HEK293T (cell line): ENCODE data around the gene RBM48.

Experiments used
- CTCF ChIA-PET: fragments of 350-600 bp; formaldehyde crosslinking; extraction: SDS; loops from one replicate; lab custom pipeline; 2021; ENCODE audit warnings: antibody characterized with exemption, inconsistent platforms; lab: Yijun Ruan, JAX
- POLR2A ChIA-PET: fragments of 350-600 bp; formaldehyde crosslinking; extraction: SDS; loops from one replicate; lab custom pipeline; 2020; ENCODE audit warnings: antibody characterized with exemption, inconsistent platforms; lab: Yijun Ruan, JAX
- DNase-seq: peaks from one replicate; pipeline ENCODE4 v3.0.0; 2012; ENCODE audit warnings: mixed read lengths; ENCODE audit errors: extremely low spot score
- ARNT ChIP-seq: fragments of 450-650 bp; IDR thresholded peaks from 2 replicates; pipeline ENCODE4 v1.6.1; 2017; ENCODE audit warnings: mild to moderate bottlenecking
- BHLHE40 ChIP-seq: fragments of 450-650 bp; IDR thresholded peaks from 2 replicates; pipeline ENCODE4 v1.6.1; 2016; ENCODE audit warnings: mild to moderate bottlenecking, moderate library complexity, borderline replicate concordance
- CTBP1 ChIP-seq: fragments of 450-650 bp; IDR thresholded peaks from 2 replicates; pipeline ENCODE4 v1.6.1; 2016; ENCODE audit warnings: borderline replicate concordance
- ELF4 ChIP-seq: fragments of 450-650 bp; IDR thresholded peaks from 2 replicates; pipeline ENCODE4 v1.6.1; 2017; ENCODE audit warnings: antibody characterized with exemption
- FOXA1 ChIP-seq: fragments of 450-650 bp; IDR thresholded peaks from 2 replicates; pipeline ENCODE4 v1.6.1; 2016; ENCODE audit warnings: mild to moderate bottlenecking
- FOXK2 ChIP-seq: fragments of 450-650 bp; IDR thresholded peaks from 2 replicates; pipeline ENCODE4 v1.6.1; 2016; ENCODE audit warnings: mild to moderate bottlenecking
- FOXM1 ChIP-seq: fragments of 450-650 bp; IDR thresholded peaks from 2 replicates; pipeline ENCODE4 v1.6.1; 2017; ENCODE audit warnings: mild to moderate bottlenecking, borderline replicate concordance
- HDGF ChIP-seq: fragments of 450-650 bp; IDR thresholded peaks from 2 replicates; pipeline ENCODE4 v1.6.1; 2017; ENCODE audit warnings: antibody characterized with exemption, borderline replicate concordance
- L3MBTL2 ChIP-seq: fragments of 450-650 bp; conservative IDR thresholded peaks from 2 replicates; pipeline ENCODE4 v1.6.1; 2016; ENCODE audit warnings: mild to moderate bottlenecking
- LEF1 ChIP-seq: fragments of 450-650 bp; IDR thresholded peaks from 2 replicates; pipeline ENCODE4 v1.6.1; 2017; ENCODE audit warnings: mild to moderate bottlenecking, borderline replicate concordance
- NFRKB ChIP-seq: fragments of 450-650 bp; IDR thresholded peaks from 2 replicates; pipeline ENCODE4 v1.6.1; 2016; ENCODE audit warnings: mild to moderate bottlenecking, moderate library complexity
- SP1 ChIP-seq: fragments of 450-650 bp; IDR thresholded peaks from 2 replicates; pipeline ENCODE4 v1.6.1; 2017
- SUZ12 ChIP-seq: fragments of 450-650 bp; IDR thresholded peaks from 2 replicates; pipeline ENCODE4 v1.6.1; 2016; ENCODE audit warnings: mild to moderate bottlenecking
- TARDBP ChIP-seq: fragments of 450-650 bp; IDR thresholded peaks from 2 replicates; pipeline ENCODE4 v1.6.1; 2016
- TF ChIP-seq, protein P1 (sequence below): fragments of 450-650 bp; IDR thresholded peaks from 2 replicates; pipeline ENCODE4 v1.6.1; 2016

The RBM48 gene

DNA sequence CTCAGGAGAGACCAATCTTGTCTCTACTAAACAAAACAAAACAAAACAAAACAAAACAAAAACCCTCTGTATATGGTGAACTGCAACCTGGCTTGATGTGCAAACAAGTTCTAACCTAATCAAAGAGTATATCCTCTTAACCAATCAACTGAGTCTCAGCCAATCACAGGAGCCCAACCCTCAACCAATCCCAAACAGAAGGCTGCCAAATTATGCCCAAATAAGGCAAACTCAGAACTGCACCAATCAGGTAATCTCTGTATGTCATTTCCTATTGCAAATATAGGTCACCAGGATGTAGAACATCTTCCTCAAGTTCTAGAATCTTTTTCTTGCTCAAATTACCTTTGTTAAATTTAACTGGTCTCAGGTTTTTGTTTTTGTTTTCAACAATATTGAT is 56.4 kb downstream of the RBM48 start:
- TF ChIP-seq TARDBP (no peak), HDGF (no peak), ELF4 (no peak), LEF1 (no peak), FOXM1 (no peak), CTBP1 (no peak), SUZ12 (no peak), SP1 (no peak), NFRKB (no peak), FOXA1 (no peak), L3MBTL2 (no peak), ARNT (no peak), BHLHE40 (no peak)
- TF ChIP-seq, protein P1, sequence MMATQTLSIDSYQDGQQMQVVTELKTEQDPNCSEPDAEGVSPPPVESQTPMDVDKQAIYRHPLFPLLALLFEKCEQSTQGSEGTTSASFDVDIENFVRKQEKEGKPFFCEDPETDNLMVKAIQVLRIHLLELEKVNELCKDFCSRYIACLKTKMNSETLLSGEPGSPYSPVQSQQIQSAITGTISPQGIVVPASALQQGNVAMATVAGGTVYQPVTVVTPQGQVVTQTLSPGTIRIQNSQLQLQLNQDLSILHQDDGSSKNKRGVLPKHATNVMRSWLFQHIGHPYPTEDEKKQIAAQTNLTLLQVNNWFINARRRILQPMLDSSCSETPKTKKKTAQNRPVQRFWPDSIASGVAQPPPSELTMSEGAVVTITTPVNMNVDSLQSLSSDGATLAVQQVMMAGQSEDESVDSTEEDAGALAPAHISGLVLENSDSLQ = no peak
- ChIA-PET CTCF (no interaction called here), POLR2A (no interaction called here)
- DNase-seq = no peak

DNA sequence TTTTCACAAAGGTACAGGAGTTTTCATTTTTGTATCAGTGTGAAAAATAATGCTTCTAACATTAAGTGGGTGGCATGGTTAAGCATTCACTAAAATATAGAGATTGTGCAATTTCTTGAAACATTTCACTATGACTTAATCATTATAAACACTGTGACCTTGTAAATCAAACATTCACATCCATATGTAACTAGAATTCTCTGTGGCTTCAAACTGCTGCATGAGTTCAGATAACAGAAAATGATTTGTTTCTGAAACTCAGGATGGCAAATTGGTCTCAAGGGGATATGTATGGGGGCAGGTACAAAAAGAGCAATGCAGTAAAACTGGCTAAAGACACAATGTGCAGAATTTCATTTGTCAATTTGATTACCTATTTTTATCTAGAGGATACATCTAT is 57.8 kb downstream of the RBM48 start:
- CTCF ChIA-PET = no interaction called here
- POLR2A ChIA-PET = no interaction called here
- no peak for DNase-seq
- TF ChIP-seq FOXK2 (no peak), ELF4 (no peak)
- TF ChIP-seq, protein P1 = peak; percentile 39; the same call in 1 of the 2 replicates

GRCh38 chr7:92586841-92587240 is 58.2 kb downstream of the RBM48 start:
- CTCF ChIA-PET = no interaction called here
- DNase-seq = no peak
- no peak for TF ChIP-seq FOXA1
- no peak for TF ChIP-seq FOXK2
- TF ChIP-seq CTBP1 = no peak
- TF ChIP-seq L3MBTL2 = no peak
- no peak for TF ChIP-seq LEF1
- no peak for TF ChIP-seq HDGF
- POLR2A ChIA-PET = no interaction called here
